Inferior parietal cortex (tissue), 1 donor: ENCODE results near the gene SHANK1.
A peak's percentile ranks its signal among the peaks of the same experiment; 100 is the strongest.

Experiments
- DNase-seq: peaks from one replicate; pipeline ENCODE4 v3.0.0-alpha.2; 2016; ENCODE audit errors: extremely low spot score

Gene SHANK1

DNA sequence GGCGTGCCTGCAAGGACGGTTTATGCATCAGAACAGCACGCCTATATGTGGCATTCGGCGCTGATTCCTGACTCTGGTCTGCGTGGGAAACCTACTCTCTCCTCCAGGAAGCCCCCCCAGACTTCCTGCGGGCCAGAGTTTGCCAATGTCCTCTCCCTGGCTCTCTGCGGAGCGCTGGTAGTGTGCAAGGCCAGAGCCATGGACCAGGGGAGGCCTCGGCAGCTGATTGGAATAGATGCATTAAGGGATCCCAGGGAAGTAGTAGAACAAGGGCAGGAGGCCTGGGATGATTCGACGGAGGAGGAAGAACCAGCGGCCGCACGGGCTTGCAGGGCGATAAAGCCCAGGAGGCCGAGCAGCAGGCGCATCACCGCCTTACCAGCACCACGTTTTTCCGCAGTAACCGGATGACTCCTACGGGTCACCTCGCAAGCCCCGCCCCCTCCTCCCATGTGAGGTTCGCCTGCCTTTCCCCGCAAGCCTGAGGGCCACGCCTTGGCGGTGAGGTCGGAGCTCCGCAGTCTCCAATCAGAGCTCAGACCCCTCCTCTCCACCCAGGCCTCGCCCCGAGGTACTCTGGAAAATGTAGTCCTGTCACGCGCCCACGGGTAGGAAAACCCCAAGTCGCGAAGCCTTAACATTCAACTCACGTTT lies 8.6 kb upstream of the SHANK1 start:
- peak; percentile 59 for DNase-seq

DNA sequence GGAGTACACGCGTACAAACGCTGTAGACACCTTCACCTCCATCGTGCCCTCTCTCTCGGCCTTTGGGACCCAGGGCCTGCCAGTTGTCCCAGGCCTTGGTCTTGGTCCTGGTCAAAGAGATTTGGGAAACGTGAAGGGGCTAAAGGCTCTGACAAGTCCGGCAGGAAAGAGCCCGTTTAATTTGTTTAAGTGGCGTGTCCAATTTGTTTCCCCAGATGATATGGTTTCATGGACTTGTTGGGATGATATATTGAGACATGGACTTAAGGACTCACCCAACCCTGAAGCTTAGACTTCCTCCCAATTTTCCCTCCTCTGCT lies 6.3 kb upstream of the SHANK1 start:
- no peak for DNase-seq

DNA sequence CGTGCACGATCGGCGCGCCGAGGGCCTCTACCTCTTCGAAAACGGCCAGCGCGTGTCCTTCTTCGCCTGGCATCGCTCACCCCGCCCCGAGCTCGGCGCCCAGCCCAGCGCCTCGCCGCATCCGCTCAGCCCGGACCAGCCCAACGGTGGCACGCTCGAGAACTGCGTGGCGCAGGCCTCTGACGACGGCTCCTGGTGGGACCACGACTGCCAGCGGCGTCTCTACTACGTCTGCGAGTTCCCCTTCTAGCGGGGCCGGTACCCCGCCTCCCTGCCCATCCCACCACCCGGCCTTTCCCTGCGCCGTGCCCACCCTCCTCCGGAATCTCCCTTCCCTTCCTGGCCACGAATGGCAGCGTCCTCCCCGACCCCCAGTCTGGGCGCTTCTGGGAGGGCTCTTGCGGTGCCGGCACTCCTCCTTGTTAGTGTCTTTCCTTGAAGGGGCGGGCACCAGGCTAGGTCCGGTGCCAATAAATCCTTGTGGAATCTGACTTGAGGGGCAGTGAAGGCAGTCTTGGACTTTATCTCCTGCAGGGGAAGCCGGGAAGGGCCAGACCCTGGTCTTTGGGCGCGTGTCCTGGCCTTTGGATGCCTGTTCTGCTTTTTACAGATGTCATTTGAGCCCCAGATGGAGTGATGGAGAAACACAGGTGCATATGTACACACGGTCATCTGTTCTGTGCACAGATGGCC lies 5.8 kb upstream of the SHANK1 start:
- DNase-seq = no peak

DNA sequence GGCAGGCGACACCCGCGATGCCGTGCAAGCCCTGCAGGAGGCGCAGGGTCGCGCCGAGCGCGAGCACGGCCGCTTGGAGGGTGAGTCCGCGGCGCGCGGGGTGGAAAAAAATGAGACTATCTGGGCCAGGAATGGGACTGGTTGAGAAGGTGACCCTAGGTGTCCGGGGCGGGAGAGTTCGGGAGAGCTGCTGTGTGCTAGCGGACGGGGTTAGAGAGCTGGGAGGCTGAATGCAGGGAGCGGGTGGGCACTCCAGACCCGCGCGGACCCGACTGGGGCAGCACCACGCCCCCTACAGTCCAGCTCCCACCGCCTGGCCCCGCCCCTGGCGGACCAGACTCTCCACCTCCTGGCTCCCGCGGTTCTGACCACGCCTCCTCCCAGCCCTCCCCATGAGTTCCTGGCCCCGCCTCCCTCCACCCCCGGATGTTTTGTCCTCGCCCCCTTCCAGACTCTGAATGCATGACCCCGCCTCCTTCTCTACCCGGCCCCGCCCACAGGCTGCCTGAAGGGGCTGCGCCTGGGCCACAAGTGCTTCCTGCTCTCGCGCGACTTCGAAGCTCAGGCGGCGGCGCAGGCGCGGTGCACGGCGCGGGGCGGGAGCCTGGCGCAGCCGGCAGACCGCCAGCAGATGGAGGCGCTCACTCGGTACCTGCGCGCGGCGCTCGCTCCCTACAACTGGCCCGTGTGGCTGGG lies 5.1 kb upstream of the SHANK1 start:
- peak; percentile 96 for DNase-seq

DNA sequence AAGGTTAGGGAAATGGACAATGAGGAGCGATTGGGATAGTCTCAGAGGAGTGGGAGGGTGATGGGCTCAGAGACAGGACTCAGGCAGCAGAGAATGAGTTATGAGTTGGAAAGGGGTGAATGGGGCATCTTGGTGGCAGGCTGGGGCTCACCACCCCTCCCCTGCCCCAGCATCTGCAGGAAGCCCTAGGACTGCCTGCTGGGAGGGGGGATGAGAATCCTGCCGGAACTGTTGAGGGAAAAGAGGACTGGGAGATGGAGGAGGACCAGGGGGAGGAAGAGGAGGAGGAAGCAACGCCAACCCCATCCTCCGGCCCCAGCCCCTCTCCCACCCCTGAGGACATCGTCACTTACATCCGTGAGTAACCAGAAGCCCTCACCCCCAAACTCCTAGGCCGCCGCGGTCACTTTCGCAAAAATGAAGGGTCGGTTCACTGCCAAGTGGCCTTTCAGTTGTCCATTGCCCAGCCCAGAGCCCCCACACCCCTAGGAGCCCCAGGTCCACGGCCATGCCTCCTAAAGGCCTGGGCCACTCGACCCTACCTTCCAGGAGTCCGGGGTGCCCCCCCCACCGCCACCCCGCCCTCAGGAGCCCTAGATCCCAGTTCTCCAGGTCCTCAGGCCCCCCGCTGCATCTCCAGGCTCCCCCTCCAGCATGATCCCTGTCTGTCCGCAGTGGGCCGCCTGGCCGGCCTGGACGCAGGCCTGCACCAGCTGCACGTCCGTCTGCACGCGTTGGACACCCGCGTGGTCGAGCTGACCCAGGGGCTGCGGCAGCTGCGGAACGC lies 4.3 kb upstream of the SHANK1 start:
- no peak for DNase-seq

DNA sequence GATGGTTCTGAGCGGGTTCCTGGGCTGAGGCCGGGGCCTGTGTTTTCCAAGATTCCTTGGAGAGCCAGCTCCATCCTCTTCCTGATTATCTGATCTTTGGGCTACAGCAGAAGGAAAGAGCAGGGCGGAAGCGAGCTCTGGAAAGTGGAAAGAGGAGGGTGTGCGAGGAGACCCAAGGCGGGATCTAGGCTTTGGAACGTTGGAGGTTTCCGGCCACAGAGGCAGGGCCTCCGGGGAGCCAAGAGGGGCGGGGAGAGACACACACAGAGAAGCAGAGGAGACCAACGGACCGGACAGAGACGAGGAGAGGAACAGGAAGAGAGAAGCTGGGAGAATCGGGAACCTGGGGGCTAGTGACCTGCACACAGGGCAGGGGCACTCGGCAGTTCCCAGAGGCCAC lies 3.5 kb upstream of the SHANK1 start, which contains the start of gene CLEC11A:
CLEC11A (plus strand) TSS at position 296 of the 400 bp plus-strand sequence. CDS start 162 bp downstream, outside the sequence.
- DNase-seq = no peak

DNA sequence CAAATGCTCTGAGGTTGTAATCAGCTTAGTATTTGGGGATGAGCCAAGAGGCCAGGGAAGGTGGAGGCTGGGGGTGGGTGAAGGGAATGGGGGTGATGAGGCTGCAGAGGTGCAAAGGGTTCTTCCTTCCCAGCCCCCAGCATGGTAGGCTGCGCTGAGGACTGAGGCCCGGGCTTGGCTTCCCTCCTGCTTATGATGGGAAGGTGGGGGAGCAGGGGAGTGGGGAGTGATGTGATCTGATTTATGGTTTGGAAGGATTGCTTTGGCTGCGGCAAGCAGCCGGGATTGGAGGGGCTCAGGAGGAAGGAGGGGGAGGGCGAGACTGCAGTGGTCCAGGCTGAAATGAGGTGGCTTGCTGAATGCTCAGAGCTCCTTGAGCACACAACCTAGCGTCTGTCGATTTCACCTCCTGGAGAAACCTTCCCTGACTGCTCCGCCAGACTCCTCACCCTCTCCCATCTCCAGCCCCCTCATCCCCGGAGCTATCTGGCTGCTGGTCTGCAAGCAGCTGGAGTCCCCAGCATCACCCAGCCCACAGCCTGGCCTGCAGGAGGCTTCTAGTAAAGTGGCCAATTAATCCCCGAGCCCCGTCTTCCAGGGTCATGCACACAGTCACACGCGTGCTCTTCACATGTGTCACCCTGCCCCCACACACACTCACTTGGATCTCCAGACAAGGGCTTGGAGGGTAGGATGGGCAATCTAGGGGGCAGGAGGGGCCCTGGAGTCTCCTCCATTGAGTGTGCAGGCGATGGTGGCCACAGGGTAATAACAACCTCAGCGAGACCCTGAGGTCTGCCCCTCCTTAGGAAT lies 2.8 kb upstream of the SHANK1 start:
- no peak for DNase-seq

DNA sequence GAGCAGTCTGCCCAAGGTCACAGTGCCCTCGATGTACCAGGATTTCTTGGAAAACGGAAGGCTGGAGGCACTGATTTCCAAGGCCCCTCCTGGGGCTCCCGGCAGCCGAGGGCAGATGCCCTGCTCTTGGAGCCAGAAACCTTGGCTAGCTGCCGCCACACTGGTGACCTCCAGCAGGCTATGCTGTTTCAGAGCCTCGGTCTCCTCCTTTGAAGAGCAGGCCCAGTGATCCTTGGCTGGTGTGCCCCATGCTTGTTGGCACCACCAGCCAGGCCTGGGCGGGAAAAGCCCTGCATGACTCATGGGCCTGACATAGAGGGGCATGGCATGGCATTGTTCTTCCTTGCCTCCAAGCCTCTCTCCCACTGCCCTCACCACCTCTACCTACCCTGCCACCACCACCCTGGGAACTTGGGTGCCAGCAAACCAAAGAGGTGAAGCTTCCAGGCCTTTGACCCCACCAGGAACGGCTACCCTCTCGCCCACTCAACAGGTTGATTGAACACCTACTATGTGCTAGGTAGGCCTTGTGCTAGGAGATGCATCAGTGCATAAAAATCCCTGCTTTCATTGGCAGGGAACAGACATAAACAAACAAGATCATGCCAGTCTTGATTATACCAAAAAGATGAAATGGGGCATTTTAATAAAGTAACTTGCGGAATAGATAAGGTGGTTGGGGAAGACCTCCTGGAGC lies 2.0 kb upstream of the SHANK1 start:
- no peak for DNase-seq

DNA sequence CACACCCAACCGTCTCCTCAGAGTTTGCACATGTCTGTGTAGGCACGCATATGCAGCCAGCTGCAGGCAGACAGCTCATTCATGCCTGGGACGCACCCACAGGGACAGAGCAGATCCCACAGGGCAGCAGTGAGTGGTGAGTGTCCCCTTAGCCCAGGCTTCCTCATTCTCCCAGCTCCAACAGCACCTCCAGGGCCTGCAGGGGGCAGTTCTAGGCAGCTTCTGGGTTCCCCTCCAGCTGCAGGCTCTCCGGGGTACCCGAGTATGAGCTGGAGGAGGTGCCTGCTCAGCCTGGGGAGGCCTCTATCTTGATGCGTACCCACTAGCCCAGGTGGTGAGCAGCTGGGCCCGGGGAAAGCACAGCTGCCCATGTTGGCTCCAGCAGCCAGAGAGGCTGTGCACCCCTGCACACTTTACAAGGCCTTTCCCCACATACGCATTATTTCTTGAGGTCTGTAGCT lies 1.3 kb upstream of the SHANK1 start:
- no peak for DNase-seq

DNA sequence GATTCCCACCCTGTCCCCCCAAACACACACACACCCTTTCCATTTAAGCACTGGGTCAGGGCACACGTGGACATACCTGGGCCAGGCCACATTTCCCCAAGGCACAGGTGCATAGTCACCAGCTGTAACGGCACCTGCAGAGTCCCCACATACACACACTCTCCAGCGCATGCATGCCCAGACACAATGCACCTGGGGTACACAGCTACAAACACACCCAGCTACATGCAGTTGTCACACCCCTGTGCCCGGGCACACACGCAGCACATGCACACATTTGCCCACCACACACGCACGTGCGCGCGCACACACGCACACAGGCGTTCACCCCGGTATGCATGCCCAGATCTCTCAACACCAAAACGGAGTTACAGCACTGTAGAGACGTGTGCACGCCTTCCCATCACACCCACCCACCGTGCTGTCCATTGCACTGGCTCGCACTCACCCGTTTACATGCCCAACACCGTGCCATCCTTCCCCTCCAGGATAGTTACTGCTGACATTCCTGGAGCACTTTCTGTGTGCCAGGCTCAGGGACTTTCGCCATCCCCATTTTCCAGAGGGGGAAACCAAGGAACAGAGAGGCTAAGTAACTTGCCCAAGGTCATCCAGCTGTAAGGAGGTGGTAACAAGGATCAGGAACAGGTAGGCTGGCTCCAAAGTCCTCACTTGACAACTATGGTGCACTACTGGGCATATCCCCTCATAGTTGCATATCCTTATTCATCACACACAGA lies 749 bp upstream of the SHANK1 start:
- DNase-seq = no peak

DNA sequence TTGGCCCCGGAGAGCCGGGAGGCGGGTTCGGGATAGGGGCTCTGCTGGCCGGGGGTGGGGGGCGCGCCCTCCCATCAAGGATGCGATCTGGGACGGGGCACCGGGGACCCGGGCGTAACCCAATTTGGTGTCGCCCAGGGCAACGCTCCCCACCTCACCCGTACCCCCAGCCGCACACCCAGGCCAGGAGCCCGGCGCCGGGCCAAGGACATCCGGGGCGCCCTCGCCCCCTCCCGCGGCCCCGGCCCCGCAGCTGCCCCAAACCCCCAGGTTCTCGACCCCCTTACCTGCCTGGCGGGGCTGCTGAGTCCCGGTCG lies 525 bp downstream of the SHANK1 start:
- DNase-seq = no peak

DNA sequence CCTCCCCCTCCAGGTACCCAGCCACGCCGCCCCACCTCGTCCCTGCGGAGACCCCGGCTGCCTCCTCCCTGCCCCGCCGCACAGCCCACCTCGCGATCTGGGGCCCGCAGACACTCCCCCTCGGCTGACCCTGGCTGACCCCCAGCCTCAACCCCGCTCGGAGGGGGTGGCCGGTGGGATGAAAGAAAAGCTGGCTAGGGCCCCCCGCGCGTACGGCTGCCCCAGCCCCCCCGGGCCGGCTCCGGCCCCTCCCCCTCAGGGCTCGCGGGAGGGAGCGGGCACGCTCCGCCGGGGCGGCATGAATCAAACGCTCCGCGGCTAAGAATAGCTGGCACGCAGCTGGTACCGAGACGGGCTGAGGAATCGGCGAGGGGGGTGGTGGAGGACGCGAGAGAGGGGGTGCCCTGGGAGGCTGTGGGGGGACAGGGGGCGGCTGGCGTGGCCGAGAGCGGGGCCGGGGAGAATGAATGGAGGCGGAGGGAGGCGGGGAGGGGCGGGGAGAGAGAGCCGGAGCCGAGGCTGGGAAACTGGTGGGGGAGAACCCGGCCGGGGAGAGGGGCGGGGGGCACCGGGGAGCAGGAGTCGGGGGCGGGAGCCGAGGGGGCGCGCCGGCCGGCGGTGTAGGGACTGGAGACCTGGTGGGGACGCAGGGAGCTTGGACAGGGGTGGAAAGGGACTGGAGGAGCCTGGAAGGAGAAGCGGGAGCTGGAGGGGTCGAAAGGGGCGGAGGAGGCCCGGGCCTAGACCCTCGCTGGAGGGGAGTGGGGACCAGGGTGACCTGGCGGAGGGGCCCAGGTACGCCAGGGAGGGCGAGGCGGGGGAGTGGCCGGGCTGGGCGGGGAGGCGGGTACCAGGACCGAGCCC lies 1.1 kb downstream of the SHANK1 start:
- DNase-seq = no peak

DNA sequence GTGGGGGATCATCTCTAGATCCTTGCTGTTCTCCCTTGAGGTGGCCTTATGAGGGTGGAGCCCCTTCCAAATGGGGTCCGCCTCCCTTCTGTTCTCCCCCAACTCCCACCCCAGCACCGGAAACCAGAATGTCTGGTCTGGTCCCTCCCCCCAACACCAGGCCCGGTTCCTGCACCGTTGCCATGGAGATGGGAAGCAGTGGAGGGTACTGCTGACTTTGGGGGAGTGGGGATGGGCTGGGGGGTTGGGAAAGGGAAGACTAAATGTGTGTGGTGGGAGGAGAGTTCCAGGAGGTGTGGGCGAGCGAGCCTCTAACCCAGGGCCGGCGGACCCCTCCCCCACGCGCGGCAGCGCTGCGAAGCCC lies 1.7 kb downstream of the SHANK1 start:
- DNase-seq = no peak

DNA sequence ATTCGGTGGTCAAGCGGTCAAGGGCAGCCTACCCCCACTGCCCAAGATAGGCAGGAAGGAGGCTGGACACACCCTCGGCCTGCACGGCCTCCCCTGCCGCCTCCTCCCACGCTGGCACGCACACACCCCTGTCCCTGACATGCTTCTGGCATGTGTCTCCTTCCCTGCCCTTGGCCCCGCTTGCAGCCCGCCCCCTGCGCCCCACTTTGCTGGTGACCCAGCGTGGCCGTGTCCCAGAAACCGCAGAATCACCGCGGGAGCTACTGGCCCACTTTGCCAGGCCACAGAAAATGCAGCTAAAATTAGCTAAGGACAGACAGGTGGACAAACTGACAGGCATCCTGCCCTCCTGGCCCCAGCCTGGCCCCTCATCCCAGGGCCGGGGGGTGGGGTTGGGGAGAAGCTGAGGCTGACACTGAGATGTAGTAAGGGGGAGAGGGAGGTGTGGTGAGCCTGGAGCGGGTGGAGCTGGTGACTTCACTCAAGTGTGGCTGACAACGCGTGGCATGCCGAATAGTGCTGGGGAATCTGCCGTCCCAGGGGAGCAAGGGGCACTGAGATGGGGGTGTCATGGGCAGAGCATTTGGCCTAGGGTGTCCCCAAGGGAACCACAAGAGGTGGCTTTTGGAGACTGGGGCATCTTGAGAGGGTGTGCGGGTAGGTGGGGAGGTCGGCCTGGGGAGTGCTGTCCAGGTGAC lies 2.4 kb downstream of the SHANK1 start:
- no peak for DNase-seq

DNA sequence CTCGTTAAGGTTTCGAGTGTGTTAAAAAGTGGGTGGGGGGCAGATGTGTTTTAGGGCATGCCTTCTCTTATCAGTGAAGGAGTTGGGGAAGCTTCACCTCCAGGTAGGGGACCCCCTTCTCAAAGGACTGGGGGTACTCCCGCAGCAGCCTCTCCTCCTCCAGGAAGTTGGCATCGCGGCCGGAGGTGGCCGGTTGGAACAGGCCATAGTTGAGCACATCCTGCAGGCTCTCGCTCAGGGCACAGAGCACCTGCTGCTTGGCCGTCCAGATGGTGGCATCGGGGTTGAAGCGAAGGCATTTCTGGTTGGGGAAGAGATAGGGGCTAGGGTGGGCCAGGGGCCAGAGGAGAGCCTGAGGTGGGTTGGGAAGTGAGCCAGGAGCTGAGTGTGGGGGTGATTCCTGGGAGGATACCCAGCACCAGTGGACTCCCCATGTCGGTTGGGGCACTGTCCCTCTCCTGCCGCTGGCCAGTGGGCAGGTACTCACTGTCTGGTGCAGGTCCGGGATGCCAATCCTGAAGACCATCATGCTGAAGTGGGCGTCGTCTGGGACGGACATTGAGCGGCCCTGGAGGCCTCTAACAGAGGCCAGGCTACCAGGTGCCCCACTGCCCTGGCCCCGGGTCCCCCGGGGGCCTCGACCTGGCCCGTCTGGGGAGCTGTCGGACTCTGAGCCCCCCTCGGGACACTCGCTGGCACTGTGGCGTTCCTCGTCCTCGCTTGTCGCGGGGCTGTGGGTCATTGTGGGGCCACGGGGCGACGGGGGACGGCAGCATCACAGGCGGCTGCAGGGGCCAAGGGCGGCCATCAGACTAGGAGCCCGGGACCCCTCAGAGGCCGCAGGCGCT lies 3.2 kb downstream of the SHANK1 start:
- DNase-seq = no peak

DNA sequence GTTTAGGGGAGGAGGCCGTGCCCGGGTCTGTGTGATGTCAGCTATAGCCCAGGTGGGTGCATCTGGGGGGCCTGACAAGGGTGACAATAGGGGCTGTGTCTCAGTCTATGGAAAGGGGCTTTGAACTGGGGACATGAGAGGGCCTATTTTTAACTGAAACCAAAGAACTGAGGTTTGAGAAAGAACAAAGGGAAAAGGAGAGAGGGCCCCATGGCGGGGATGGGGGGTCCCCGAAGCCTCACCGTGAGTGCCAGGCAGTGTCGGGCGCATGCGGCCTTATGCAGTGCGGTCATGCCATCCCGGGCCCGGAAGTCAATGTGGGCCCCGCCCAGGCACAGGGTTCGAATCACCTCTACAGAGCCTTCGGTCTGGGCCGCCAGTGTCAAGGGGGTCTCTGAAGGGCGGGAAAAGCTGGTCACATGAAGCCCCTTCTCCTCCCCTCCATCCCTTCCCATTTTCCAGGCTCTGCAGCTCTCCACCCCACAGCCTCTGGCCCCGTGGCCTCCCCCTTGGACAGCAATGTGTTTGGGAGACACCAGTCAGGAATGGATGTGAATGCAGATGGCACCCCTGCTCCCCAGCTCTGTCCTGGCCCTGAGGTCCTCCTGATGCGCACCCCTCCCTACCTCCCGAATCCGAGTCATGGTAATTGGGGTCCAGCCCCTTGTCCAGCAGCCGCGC lies 5.9 kb downstream of the SHANK1 start:
- no peak for DNase-seq

DNA sequence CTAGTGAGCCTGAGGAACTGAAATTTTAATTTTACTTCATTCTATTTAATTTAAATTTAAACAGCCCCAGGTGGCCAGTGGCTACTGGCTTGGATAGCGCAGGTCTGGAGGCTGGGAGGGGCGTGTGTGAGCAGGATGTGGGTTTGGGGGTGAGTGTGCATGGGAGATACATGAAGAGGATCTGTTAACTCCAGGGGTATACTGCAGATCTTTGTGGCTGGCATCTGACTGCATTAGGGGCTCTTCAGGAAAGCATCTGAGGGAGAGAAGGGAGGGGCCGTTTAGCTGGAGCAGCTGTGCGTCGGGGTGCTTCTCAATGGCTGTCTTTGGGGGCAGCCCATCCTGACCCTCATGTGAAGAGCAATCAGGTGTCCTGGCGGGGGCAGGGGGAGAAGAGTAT lies 6.8 kb downstream of the SHANK1 start:
- DNase-seq = no peak
